HUES48 (cell line): ENCODE measurements around the gene GABRB2.
"Not testable (repeated sequence)": the region's sequence is repeated elsewhere in the genome, so short reads cannot be mapped to it uniquely, and the experiment has no call there.

Experiments used
- H3K27ac ChIP-seq: one replicate; pipeline ENCODE4 v1.7.0; 2013; ENCODE audit warnings: low read depth, low read length, inconsistent platforms
- H3K27me3 ChIP-seq: 2 replicates; pipeline ENCODE4 v1.6.1; 2013; ENCODE audit warnings: mild to moderate bottlenecking, low read length; ENCODE audit not compliant: control insufficient read depth, insufficient read depth
- H3K36me3 ChIP-seq: 2 replicates; pipeline ENCODE4 v1.6.1; 2013; ENCODE audit warnings: low read length; ENCODE audit not compliant: control insufficient read depth, insufficient read depth
- H3K4me1 ChIP-seq: 2 replicates; pipeline ENCODE4 v1.6.1; 2013; ENCODE audit warnings: mild to moderate bottlenecking, low read length; ENCODE audit not compliant: control insufficient read depth, insufficient read depth
- H3K4me3 ChIP-seq: 2 replicates; pipeline ENCODE4 v1.5.1; 2013; ENCODE audit warnings: mild to moderate bottlenecking, low read depth, low read length
- H3K9ac ChIP-seq: 2 replicates; pipeline ENCODE4 v1.6.1; 2013; ENCODE audit warnings: mild to moderate bottlenecking, low read depth, low read length, moderate library complexity
- H3K9me3 ChIP-seq: 2 replicates; pipeline ENCODE4 v1.6.1; 2013; ENCODE audit warnings: low read length; ENCODE audit not compliant: control insufficient read depth, insufficient read depth

The GABRB2 gene

GRCh38 chr5:161252955-161253354 lies 293.6 kb downstream of the GABRB2 start:
- not testable (repeated sequence) for H3K9me3 ChIP-seq, H3K9ac ChIP-seq, H3K4me1 ChIP-seq, H3K27ac ChIP-seq, H3K4me3 ChIP-seq, H3K27me3 ChIP-seq, H3K36me3 ChIP-seq

- H3K9me3 ChIP-seq: 0 out of 2 replicates have a peak, but pooled peaks cover 2% of the 10 kb centered on the region
- no peak overlapping the region for H3K4me3 ChIP-seq
- no peaks in the 10 kb centered on the region for H3K36me3 ChIP-seq
- peak overlapping the region; percentile 18 for H3K27ac ChIP-seq
- no peaks in the 10 kb centered on the region for H3K27me3 ChIP-seq
- H3K9ac ChIP-seq: no peak overlapping the region
- peaks cover 16% of the 10 kb centered on the region for H3K4me1 ChIP-seq
Measured at GRCh38 chr5:161246749-161247148, 299.8 kb downstream of the GABRB2 start.

- not testable (repeated sequence) for H3K4me3 ChIP-seq, H3K9ac ChIP-seq, H3K9me3 ChIP-seq, H3K27ac ChIP-seq, H3K27me3 ChIP-seq, H3K36me3 ChIP-seq
- H3K4me1 ChIP-seq: peaks cover 16% of the 10 kb centered on the region
Measured at GRCh38 chr5:161245846-161246245, 300.7 kb downstream of the GABRB2 start.
